Measurements from ENCODE around the gene SIM1. TPM values are rescaled to one million over a fixed set of nuclear protein-coding genes. Genes with fewer than 3 reads are reported as not detected.

The SIM1 gene
- total RNA-seq, 1 donor from 2014 or later, result not detected

GRCh38 chr6:100459592-100460184, 5.0 kb downstream of the SIM1 start:
- peaks cover 30% of the 10 kb centered on the region for H3K4me1 Mint-ChIP-seq
- H3K36me3 Mint-ChIP-seq, result no peaks in the 10 kb centered on the region
- Histone ChIP-seq H3K36me3 (no peaks in the 10 kb centered on the region), H3K79me2 (ENCODE audit: low read depth) (no peaks in the 10 kb centered on the region), H3K9ac (no peak overlapping the region), H2AFZ (replicated peaks) (no peak overlapping the region), H3K27me3 (peaks cover 100% of the 10 kb centered on the region), H3F3A (ENCODE audit: low read depth) (peaks cover 55% of the 10 kb centered on the region), H3K27ac (no peak overlapping the region), H3K9me3 (ENCODE audit: low read depth) (no peaks in the 10 kb centered on the region), H3K4me2 (no peak overlapping the region), H3K4me3 (no peak overlapping the region), H3K4me1 (peaks cover 27% of the 10 kb centered on the region), H4K20me1 (ENCODE audit: low read depth) (peaks cover 99% of the 10 kb centered on the region)
- no peak for TF ChIP-seq EZH2 (IDR thresholded peaks at IDR 0.05)
- no peak for TF ChIP-seq EZH2phosphoT487 (IDR thresholded peaks at IDR 0.05)
- TF ChIP-seq CTCF (IDR thresholded peaks at IDR 0.05), result no peak
- peaks cover 89% of the 10 kb centered on the region for H3K27me3 Mint-ChIP-seq (ENCODE audit: insufficient read depth, low read depth)
- DNase-seq (ENCODE audit: low spot score), result no peak
- no peak overlapping the region for H3K27ac Mint-ChIP-seq
- H3K4me3 Mint-ChIP-seq, result no peak overlapping the region
- H3K9me3 Mint-ChIP-seq, result no peaks in the 10 kb centered on the region

GRCh38 chr6:100458841-100459591, 5.7 kb downstream of the SIM1 start:
- H3K4me1 Mint-ChIP-seq, result peaks cover 34% of the 10 kb centered on the region
- H3K27me3 ChIP-seq, result peaks cover 100% of the 10 kb centered on the region
- no peak overlapping the region for H3K4me3 ChIP-seq
- H3F3A ChIP-seq (ENCODE audit: low read depth), result peaks cover 49% of the 10 kb centered on the region
- H3K36me3 ChIP-seq, result no peaks in the 10 kb centered on the region
- H3K27ac Mint-ChIP-seq, result no peak overlapping the region
- TF ChIP-seq CTCF (IDR thresholded peaks at IDR 0.05) (no peak), EZH2 (IDR thresholded peaks at IDR 0.05) (peak; percentile 85), EZH2phosphoT487 (IDR thresholded peaks at IDR 0.05) (peak; percentile 67)
- H2AFZ ChIP-seq (replicated peaks), result no peak overlapping the region
- H3K9me3 Mint-ChIP-seq, result no peaks in the 10 kb centered on the region
- no peaks in the 10 kb centered on the region for H3K36me3 Mint-ChIP-seq
- no peak overlapping the region for H3K9ac ChIP-seq
- H3K4me1 ChIP-seq, result peaks cover 31% of the 10 kb centered on the region
- H3K9me3 ChIP-seq (ENCODE audit: low read depth), result no peaks in the 10 kb centered on the region
- no peak overlapping the region for H3K27ac ChIP-seq
- H3K4me3 Mint-ChIP-seq, result no peak overlapping the region
- peaks cover 91% of the 10 kb centered on the region for H3K27me3 Mint-ChIP-seq (ENCODE audit: insufficient read depth, low read depth)
- DNase-seq (ENCODE audit: low spot score), result no peak
- peaks cover 99% of the 10 kb centered on the region for H4K20me1 ChIP-seq (ENCODE audit: low read depth)
- no peaks in the 10 kb centered on the region for H3K79me2 ChIP-seq (ENCODE audit: low read depth)
- H3K4me2 ChIP-seq, result peak overlapping the region; percentile 57

- peaks cover 36% of the 10 kb centered on the region for H3K4me1 ChIP-seq
- H3K27ac ChIP-seq, result no peak overlapping the region
- peaks cover 97% of the 10 kb centered on the region for H4K20me1 ChIP-seq (ENCODE audit: low read depth)
- H3K9ac ChIP-seq, result no peak overlapping the region
- no peak for TF ChIP-seq CTCF (IDR thresholded peaks at IDR 0.05)
- TF ChIP-seq EZH2phosphoT487 (IDR thresholded peaks at IDR 0.05), result peak; percentile 77
- TF ChIP-seq EZH2 (IDR thresholded peaks at IDR 0.05), result peak; percentile 77
- no peak overlapping the region for H3K4me3 Mint-ChIP-seq
- H3K9me3 ChIP-seq (ENCODE audit: low read depth), result no peaks in the 10 kb centered on the region
- H3K27me3 ChIP-seq, result peaks cover 100% of the 10 kb centered on the region
- H3F3A ChIP-seq (ENCODE audit: low read depth), result peaks cover 45% of the 10 kb centered on the region
- H3K27me3 Mint-ChIP-seq (ENCODE audit: insufficient read depth, low read depth), result peaks cover 79% of the 10 kb centered on the region
- no peaks in the 10 kb centered on the region for H3K36me3 Mint-ChIP-seq
- H3K79me2 ChIP-seq (ENCODE audit: low read depth), result no peaks in the 10 kb centered on the region
- peak; percentile 60 for DNase-seq (ENCODE audit: low spot score)
- no peaks in the 10 kb centered on the region for H3K9me3 Mint-ChIP-seq
- H3K27ac Mint-ChIP-seq, result no peak overlapping the region
- no peak overlapping the region for H2AFZ ChIP-seq (replicated peaks)
- peaks cover 29% of the 10 kb centered on the region for H3K4me1 Mint-ChIP-seq
- no peaks in the 10 kb centered on the region for H3K36me3 ChIP-seq
- peak overlapping the region; percentile 57 for H3K4me2 ChIP-seq
- H3K4me3 ChIP-seq, result peak overlapping the region; percentile 7
Observed at GRCh38 chr6:100457311-100457990, 7.3 kb downstream of the SIM1 start.

Data from neural progenitor cell (in vitro differentiated cells).